Endometrium (tissue), 2 donors: ENCODE results near the gene RAN.
"Not testable (repeated sequence)": the region's sequence is repeated elsewhere in the genome, so short reads cannot be mapped to it uniquely, and the experiment has no call there.

Experiments used
- FAIRE-seq: peaks from 2 replicates; lab custom pipeline; 2012; peaks lifted over from hg19 to GRCh38; lab: Jason Lieb, UNC
- donor health status: control.
- donor health status: control.

RAN gene

DNA sequence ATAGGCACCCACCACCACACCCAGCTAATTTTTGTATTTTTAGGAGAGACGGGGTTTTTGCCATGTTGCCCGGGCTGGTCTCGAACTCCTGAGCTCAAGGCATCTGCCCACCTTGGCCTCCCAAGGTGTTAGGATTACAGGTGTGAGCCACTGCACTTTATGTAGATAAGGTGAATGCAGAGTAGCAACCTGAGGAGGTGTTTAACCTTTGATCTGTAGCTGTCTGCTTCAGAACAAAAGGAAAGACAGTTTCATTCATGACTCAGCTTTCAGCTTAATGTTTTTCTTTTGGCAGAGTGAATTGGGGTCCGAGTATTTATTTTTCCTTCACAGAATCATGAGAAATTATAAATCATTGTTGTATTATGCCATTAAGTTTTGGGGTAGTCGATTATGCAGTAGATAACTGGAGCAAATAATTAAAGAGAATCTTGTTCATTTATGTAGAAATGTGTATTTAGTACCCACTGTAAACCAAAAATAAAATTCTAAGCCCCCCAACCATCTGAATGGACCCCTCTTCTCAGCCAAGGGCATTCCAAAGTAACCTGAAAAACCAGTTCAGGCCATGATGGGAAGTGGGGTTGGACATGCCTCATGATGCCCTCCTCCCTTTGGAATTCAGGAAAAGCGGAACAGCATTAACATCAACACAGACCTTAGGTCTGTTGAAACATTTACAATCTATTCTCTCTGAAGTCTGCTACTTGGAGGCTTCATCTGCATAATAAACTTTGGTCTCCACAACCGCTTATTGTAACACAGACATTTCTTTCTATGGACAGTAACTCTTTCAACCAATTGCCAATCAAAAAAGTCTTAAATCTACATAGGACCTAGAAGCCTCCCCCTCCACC, 22.1 kb upstream of the RAN start:
- FAIRE-seq: no peak

DNA sequence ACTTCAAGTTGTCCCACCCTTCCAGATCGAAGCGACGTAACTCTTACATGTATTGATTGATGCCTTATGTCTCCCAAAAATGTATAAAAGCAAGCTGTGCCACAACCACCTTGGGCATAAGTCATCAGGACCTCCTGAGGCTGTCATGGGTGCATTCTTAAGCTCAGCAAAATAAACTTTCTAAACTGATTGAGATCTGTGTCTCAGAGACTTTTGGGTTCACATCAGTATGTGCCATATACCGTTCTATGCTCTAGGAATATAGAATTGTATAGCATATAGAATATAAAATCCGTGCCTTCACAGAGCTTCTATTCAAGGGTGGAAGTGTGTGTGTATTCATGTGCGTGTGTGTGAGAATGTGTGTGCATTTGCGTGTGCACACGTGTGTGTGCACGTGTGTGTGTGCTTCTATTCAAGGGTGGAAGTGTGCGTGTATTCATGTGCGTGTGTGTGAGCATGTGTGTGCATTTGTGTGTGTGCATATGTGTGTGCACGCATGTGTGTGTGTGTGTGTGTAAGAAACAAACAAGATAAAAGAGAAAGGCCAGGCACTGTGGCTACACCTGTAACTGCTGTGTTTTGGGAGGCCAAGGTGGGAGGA, 21.3 kb upstream of the RAN start:
- FAIRE-seq: no peak

DNA sequence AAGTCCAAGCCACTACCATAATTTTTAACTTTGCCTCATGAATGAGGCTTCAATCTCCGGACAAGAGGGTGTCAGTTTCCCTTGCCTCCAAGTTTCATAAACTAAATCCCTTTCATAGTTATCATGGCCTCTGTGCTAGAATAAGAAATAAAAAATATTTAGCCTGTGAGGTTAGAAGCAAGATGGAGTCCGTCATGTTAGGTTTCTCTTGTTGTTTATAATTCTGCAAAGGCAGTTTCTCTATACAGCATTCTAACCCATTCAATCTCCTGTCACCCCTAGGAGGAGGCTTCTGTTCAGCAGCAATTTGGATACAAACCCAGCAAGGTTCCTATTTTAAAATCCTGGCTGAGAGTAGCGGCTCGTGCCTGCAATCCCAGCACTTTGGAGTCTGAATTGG, 15.8 kb upstream of the RAN start:
- FAIRE-seq: no peak

DNA sequence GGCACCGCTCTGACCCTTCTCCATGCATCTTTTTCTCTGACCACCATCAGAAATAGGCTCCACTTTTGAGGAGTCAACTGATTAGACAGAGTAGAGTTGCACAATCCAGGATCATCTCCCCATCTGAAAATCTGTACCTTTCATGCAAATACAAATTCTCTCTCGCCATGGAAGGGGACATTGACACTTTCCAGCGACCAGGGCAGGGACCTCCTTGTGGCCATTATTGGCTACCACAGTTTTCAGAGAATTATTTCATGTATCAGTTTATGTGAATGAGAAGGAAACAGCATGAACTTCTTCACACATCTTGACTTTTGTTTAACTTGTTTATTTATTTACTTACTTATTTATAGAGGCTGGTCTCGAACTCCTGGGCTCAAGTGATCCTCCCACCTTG, 13.8 kb upstream of the RAN start:
- no peak for FAIRE-seq

DNA sequence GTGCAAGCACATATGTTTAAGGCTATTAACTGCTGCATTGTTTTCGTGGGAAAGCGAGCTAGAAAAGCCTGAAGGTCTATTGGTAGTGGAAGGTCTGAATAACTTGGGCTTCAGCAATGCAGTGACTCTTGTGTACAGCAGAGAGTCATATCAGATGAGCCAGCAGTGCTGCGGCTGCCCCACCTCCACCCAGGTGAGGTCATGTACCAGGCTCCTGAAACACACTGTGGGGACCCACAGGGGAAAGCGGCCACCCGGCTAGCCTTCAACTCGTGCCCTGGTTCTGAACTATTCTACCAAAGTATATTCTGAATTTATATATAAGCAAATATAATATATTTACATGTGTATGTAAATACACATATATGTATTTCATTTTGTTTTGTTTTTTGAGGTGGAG, 12.7 kb upstream of the RAN start:
- no peak for FAIRE-seq

DNA sequence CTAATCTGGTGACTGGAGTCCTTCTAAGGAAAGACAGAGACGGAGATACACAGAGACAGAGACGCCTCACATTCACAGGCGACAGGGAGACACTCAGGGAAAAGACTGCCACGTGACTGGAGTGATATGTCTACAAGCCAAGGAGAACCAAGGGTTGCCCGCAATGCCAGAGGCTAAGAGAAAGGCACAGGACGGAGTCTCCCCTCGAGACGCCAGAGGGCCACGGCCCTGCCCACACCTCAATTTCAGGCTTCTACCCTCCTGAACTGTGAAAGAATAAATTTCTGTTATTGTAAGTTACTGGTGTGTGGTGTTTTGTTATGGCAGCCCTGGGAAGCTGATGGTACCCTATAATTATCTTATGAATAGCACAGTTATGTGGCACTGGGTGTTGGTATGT, 11.6 kb upstream of the RAN start:
- no peak for FAIRE-seq

DNA sequence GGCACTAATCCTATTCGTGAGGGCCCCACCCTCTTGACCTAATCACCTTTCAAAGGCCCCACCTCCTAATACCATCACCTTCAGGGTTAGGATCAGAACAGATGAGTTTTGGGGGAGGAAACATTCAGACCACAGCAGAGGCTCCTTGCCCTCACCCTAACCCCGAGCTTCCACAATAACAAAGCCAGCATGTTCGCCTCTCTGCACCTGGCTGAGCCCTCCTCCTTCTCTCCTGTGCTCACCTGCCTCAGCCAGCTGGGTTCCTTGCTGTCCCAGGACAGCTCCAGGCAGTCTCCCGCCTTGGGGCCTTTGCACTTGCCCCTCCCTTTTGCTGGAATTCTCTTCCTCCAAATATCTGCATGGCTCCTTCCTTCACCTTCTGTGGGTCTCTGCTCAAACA, 9.7 kb upstream of the RAN start:
- no peak for FAIRE-seq

DNA sequence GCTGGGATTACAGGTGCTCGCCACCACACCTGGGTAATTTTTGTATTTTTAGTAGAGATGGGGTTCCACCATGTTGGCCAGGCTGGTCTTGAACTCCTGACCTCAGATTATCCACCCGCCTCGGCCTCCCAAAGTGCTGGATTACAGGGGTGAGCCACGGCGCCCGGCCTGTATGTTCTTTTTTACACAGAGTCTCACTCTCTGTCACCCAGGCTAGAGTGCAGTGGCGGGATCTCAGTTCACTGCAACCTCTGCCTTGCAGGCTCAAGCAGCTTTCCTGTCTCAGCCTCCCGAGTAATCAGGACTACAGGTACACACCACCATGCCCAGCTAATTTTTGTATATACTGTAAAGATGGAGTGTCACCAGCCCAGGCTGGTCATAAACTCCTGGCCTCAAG, 9.1 kb upstream of the RAN start:
- not testable (repeated sequence) for FAIRE-seq

DNA sequence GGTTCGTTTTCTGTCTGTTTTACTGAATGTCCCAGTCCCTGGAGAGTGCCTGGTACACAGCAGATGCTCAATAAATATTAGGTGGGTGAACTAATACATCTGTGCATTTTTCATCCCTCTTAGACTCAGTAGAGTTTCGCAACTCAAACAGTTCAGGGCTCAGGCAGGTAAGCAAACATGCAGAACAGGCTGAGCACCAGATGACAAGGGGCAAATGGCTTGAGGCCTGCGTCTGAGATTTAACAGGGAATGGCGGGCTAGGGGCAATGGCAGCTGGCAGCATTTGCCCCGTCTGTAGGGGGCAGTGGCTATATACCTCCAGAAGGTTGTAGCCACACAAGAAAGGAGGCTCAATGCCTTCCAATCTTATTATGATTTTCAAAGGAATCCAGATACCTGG, 8.6 kb upstream of the RAN start:
- FAIRE-seq: no peak

DNA sequence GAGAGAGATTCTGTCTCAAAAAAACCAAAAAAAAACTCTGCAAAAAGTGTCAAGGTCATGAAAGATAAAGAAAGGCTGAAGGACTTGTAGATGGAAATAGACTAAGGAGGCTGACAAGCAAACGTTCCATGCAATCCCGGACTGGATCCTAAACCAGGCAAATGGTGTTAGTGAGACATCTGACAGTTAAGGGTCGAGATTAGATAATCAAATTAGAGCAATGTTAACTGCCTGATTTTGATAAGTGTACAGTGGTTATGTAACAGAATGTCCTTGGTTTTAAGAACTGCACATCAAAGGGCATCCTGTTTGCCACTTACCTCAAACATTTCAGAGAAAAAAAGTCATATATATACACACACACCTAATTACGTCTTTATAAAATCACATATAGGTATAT, 3.5 kb upstream of the RAN start:
- FAIRE-seq: no peak

DNA sequence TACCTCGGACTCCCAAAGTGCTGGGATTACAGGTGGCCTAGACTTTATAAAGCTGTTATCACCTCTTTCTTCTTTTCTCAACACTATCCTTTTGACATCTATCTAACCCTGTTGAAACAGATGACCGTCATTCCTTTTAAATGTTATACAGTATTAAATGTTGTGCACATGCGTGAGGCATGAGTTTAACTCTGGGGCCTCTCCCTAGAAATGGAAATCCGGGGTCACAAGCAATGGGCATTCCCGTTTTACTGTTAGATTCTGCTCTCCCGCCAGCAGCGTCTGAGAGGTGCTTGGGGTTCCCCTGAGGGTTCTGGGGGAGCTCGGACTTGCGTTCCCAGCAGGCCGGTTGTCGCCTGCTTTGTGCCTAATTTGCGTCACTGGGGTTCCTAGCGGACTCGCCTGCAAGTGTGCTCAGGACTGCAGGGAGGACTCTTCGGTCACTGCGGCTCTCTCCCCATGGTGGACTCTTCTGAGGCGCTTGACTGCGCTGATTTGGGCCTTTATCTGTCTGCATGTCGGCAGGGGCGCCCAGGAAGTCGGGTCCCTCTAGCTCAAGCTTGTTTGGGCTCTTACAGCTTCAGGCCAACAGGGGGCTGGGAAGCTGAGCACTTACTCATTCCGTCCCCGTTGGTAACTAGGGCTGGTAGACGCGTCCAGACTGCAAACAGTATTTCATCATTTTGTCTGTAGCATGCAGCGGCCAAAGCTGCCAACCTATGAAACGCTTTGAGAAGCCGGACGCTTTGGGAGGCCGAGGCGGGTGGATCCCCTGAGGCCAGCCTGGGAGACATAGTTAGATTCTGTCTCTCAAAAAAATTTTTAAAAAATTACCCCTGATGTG, 1.2 kb upstream of the RAN start:
- no peak for FAIRE-seq

DNA sequence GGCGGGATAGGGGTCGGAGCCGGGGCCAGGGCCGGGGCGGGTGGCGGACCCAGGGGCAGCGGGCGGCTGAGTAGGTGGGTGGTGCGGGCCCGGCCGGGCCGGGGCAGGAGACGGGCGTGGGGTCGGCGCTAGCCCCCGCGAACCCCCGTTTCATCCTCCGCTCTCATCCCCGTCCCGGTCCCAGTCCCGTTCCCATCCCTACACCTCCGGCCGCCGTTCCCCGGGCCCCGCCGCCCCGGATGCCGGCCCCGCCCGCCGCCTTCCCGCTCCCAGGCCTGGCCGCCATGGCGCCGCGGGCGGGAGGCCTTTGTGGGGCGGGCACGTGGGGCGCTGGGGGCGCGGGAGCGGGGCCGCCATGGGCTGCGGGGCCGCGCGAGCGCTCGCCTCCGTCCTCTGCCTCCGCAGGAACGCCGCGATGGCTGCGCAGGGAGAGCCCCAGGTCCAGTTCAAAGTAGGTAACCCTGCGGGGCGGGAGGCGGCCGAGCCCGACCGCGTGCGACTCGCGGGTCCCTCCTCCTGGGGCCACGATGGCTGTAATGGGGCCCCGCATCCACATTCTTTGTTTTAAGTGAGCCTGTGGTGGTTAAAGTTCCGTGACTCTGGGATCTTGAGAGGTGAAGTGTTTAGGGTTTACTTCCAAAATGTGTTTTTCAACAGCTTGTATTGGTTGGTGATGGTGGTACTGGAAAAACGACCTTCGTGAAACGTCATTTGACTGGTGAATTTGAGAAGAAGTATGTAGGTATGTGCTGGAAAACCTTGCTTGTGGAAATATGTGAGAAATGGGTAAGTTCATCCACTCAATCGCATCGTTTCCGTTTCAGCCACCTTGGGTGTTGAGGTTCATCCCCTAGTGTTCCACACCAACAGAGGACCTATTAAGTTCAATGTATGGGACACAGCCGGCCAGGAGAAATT, 572 bp downstream of the RAN start:
- no peak for FAIRE-seq

DNA sequence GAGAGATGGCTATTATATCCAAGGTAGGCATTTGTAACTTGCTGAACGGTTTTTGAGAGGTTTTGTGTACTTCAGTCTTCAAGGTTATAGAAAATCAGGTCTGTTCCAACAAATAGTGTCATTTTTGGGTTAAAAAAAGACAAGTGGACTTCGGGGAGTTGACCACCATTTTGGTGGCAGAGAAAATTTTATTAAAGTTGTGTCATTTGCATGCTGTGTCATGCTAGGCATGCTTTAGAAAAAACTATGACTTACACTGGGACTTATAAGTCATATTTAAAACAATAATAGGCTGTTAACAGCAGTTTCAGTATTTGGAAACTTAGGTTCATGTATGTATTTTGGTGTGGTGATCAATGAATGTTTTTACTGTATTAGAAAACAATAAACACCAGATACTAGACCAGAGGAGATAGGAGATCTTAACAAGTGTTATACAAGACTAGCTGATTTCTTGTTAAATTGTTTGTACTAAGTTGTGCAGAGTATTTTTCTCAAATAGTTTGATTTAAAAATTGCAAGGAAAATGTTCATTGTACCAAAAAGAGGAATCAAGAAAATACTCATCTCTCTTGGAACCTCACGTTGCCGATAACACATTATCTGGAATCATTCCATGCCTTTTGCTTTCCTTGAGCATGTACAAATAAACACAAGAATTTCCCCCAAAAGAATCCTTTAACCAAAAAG, 1.4 kb downstream of the RAN start:
- no peak for FAIRE-seq

DNA sequence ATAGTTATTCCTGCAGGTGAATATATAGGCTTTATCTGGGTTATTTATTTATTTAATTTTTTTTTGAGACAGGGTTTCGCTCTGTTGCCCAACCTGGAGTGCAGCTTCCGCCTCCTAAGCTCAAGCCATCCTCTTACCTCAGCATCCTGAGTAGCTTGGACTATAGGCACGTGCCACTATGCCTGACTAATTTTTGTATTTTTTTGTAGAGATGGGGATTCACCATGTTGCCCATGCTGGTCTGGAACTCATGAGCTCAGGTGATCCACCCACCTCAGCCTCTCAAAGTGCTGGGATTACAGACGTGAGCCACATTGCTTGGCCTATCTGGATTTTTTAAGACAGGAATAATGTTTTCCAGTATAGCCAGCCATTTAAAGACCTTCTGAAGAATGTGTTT, 2.0 kb downstream of the RAN start:
- FAIRE-seq: no peak

DNA sequence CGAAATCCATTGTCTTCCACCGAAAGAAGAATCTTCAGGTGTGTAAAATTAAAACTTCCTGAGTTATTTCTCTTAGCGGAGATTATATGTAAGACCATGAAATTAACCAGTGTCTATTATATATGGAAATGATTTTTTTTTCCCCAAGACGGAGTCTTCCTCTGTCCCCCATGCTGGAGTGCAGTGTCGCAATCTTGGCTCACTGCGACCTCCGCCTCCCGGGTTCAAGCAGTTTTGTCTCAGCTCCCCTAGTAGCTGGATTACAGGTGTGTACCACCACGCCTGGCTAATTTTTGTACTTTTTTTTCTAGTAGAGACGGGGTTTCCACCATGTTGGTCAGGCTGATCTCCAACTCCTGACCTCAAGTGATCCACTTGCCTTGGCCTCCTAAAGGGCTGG, 2.8 kb downstream of the RAN start:
- no peak for FAIRE-seq

DNA sequence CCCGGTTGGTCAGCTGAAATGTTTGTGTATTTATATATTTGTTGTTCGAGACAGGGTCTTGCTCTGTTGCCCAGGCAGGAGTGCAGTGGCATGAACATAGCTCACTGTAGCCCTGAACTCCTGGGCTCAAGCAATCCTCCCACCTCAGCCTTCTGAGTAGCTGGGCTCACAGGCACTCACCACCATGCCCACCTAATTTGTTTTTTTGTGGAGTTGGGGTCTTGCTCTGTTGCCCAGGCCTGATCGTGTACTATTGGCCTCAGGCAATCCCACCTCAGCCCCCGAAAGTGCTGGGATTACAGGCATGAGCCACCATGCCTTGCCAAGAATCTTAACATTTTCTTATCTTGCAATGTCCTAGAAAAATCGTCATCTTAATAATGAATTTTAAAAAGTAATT, 3.3 kb downstream of the RAN start:
- no peak for FAIRE-seq

DNA sequence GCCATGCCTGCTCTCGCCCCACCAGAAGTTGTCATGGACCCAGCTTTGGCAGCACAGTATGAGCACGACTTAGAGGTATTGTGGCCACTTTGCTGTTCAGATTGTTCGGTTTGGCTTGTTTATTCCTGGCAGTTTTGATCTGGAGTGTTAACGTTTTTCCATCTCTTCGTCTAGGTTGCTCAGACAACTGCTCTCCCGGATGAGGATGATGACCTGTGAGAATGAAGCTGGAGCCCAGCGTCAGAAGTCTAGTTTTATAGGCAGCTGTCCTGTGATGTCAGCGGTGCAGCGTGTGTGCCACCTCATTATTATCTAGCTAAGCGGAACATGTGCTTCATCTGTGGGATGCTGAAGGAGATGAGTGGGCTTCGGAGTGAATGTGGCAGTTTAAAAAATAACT, 3.8 kb downstream of the RAN start:
- FAIRE-seq: not testable (repeated sequence)

DNA sequence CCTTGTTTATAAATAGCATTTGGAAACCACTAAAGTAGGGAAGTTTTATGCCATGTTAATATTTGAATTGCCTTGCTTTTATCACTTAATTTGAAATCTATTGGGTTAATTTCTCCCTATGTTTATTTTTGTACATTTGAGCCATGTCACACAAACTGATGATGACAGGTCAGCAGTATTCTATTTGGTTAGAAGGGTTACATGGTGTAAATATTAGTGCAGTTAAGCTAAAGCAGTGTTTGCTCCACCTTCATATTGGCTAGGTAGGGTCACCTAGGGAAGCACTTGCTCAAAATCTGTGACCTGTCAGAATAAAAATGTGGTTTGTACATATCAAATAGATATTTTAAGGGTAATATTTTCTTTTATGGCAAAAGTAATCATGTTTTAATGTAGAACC, 4.4 kb downstream of the RAN start:
- no peak for FAIRE-seq

DNA sequence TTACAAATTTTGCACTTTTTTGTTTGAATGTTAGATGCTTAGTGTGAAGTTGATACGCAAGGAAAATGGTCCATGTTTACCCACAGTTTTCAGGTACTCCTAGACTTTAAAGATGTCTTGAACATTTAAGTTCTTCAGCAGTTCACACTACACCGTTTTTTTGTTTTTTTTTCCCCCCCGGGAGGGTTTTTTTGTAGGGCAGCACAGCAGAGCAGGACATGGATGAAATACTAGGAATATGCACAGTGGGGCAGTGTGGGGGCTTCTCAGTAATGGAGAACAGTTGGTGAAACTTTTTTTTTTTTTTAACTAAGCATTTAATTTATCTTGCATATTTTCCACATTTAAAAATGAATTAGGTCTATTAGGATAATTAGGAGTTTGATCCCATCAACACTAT, 4.9 kb downstream of the RAN start:
- FAIRE-seq: no peak

DNA sequence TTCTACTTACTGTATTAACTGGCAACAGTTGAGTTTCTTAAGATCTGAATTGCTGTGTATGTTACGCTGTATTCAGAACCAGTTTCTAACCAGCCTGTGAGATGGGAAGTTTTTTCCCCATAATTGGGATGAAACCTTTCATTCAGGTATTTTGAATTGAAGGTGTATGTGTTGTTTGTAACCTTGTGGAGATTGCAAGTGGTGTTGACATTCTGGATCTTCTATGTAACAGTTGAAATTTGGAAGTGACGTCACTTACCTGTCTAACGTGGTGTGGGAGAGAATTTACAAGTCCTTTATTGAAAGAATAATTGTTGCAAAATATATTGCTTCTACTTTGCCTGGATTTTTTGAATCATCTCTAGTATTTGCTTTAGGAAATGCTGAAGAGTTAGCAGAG, 5.5 kb downstream of the RAN start:
- FAIRE-seq: no peak
